ENCODE measurements around the gene MAP3K5.

The MAP3K5 gene

GRCh38 chr6:136525586-136526195 lies 266.6 kb downstream of the MAP3K5 start:
- H3K27ac ChIP-seq = no peak overlapping the region
- no peak for TF ChIP-seq CTCF (conservative IDR thresholded peaks at IDR 0.05; ENCODE audit: low read depth)
- ChIA-PET CTCF (interaction anchor here (0.6 kb wide), 1 partner anchor 279 kb away, joined by 3 read pairs; no protein-coding TSS in a partner anchor), POLR2A (ENCODE audit: low non-redundant PET) (no interaction called here)
- DNase-seq (ENCODE audit: low spot score) = no peak

DNA sequence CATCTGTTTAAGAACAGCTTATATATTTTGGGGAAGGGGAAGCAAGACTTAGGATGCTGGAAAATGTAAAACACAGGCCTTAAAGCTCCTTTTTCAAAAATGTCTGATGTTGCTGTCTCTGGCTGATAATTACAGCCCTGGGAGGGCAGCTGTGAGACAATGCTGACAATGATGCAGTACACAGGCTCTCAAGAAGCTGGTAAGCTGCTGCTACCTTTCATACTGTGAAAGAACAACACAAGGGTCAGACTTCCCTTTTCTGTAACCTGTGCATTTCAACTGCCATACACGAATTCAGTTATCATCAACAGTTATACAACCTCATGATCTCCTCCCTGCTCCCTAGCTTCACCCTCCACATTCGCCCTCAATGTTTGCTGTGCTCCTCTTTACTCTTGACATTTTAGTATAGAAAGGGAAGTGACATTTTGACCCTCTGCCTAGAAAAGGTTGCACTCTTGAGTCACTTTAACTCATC lies 267.3 kb downstream of the MAP3K5 start:
- TF ChIP-seq CTCF (conservative IDR thresholded peaks at IDR 0.05; ENCODE audit: low read depth) = no peak
- ChIA-PET POLR2A (ENCODE audit: low non-redundant PET) (no interaction called here), CTCF (interaction anchor here (0.5 to 0.6 kb wide), 2 partner anchors 16 to 279 kb away, joined by 3 read pairs; no protein-coding TSS in a partner anchor)
- H3K27ac ChIP-seq = no peak overlapping the region
- DNase-seq (ENCODE audit: low spot score) = no peak

DNA sequence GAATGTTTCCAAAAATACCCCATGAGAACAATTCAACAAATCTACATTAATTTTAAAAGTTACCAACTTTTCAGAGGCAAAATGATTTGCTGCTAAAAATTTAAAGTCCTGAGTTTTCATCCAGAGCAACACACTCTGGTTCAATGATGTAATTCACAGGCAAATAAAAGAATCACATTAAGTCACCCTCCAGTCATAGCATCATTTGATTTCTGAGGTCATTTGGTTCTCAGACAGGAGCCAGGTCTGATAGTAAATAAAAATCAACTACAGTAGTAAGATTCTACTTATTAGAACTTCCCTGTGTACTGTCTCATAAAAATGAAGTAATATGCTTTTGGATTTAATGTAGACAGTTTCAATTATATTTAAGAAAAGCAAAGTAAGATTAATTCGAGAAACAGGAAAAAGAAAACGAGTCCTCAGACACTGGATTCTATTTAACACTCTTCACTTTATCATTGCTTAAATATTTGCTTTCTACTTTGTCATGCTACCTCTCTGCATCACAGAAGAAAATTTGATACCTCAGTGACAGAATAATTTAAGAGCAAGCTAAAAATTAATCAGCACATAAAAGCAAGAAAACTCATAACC lies 267.8 kb downstream of the MAP3K5 start:
- POLR2A ChIA-PET (ENCODE audit: low non-redundant PET) = no interaction called here
- H3K27ac ChIP-seq = no peak overlapping the region
- DNase-seq (ENCODE audit: low spot score) = no peak
- CTCF ChIA-PET = interaction anchor here (0.5 to 0.7 kb wide), 2 partner anchors 15 to 489 kb away, joined by 3 read pairs; no protein-coding TSS in a partner anchor
- TF ChIP-seq CTCF (conservative IDR thresholded peaks at IDR 0.05; ENCODE audit: low read depth) = no peak

DNA sequence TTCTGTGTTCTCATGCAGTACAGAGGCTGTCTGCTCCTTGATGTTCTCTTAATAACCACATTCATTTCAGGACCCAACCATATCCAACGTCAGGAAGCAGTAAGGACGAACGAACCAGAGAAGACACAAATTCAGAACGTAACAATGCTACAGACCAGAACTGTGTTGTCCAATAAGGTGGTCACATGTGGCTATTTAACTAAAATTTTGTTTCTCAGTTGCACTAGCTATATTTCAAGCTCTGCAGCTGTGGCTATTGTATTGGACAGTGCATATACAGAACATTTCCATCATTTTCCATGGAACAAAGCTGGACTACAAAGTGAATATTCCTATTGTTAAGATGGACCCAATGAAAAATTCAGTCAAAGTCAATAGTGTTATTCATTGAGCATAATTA lies 269.1 kb downstream of the MAP3K5 start:
- H3K27ac ChIP-seq = no peak overlapping the region
- ChIA-PET CTCF (no interaction called here), POLR2A (ENCODE audit: low non-redundant PET) (no interaction called here)
- DNase-seq (ENCODE audit: low spot score) = no peak
- TF ChIP-seq CTCF (conservative IDR thresholded peaks at IDR 0.05; ENCODE audit: low read depth) = no peak

DNA sequence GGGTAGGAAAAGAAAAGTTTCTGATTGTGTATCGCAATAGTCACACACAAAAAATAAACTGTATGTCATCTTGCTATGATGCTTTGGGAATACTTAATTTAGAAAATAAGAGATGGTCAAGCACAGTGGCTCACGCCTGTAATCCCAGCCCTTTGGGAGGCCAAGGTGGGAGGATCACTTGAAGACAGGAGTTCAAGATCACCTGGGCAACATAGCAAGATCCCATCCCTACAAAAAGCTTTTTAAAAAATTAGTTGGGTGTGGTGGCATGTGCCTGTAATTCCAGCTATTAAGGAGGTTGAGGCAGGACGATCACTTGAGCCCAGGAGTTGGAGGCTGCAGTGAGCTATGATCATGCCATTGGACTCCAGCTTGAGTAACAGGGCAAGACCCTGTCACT lies 269.6 kb downstream of the MAP3K5 start:
- ChIA-PET CTCF (no interaction called here), POLR2A (ENCODE audit: low non-redundant PET) (no interaction called here)
- TF ChIP-seq CTCF (conservative IDR thresholded peaks at IDR 0.05; ENCODE audit: low read depth) = no peak

DNA sequence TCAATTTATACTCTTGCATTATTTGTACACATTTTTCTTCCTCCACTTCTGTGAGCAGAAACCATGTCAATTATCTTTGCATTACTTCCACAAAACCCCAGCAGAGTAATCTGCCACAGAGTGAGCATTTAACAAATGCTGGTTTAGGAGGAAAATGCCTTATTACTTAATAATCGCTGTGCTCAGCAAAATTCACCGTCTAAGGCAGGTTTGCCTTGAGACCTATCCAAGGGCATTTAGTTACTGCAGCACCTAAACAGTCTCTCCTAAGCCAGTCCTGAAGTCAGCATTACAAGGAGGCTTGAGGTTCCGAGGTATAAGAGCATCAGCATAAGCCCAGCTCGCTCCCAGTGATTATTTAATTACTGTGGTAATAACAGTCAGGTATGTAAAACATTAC lies 270.4 kb downstream of the MAP3K5 start:
- ChIA-PET CTCF (no interaction called here), POLR2A (ENCODE audit: low non-redundant PET) (no interaction called here)
- no peak for TF ChIP-seq CTCF (conservative IDR thresholded peaks at IDR 0.05; ENCODE audit: low read depth)
- no peak for DNase-seq (ENCODE audit: low spot score)
- no peak overlapping the region for H3K27ac ChIP-seq

More for the DNA sequence above, 269.6 kb downstream of the MAP3K5 start:
- no peak for DNase-seq (ENCODE audit: low spot score)
- no peak overlapping the region for H3K27ac ChIP-seq
